Esophagus muscularis mucosa (tissue), 3 donors: Measurements from ENCODE around the gene UGDH.

ENCODE experiments used
- POLR2A ChIP-seq: fragments of 450-650 bp; IDR thresholded peaks from one replicate; pipeline ENCODE4 v1.6.1; 2017; ENCODE audit warnings: antibody characterized with exemption, moderate library complexity, mild to moderate bottlenecking, low read depth
- TF ChIP-seq, protein P1 (sequence below), 3 experiments: fragments of 200-600 bp in 2 of 3; fragments of 450-650 bp in 1 of 3; sonication (generic) in 2 of 3; IDR thresholded peaks; one replicate each; pipeline ENCODE4 v1.5.1; 2017 to 2019; ENCODE audit warnings: antibody characterized with exemption in 3 of 3, mild to moderate bottlenecking in 2 of 3, moderate library complexity in 1 of 3

DNA sequence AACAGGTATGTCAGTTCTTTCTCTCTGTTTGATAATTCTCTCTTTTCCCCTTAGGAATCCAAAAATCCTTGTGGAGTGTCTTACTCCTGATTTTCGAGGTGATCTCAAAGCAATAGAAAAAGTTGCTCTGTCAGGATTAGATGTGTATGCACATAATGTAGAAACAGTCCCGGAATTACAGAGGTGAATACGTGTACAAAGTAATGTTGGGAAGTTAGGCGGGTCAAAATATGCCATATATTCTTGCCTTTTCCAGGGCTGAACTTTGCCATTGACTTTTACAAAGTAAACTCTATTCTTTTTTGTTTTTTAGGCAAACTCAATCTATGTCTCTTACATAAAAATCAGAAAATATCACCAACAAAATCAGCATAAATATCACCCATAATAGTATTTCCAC is 59.8 kb downstream of the UGDH start:
- TF ChIP-seq, protein P1, sequence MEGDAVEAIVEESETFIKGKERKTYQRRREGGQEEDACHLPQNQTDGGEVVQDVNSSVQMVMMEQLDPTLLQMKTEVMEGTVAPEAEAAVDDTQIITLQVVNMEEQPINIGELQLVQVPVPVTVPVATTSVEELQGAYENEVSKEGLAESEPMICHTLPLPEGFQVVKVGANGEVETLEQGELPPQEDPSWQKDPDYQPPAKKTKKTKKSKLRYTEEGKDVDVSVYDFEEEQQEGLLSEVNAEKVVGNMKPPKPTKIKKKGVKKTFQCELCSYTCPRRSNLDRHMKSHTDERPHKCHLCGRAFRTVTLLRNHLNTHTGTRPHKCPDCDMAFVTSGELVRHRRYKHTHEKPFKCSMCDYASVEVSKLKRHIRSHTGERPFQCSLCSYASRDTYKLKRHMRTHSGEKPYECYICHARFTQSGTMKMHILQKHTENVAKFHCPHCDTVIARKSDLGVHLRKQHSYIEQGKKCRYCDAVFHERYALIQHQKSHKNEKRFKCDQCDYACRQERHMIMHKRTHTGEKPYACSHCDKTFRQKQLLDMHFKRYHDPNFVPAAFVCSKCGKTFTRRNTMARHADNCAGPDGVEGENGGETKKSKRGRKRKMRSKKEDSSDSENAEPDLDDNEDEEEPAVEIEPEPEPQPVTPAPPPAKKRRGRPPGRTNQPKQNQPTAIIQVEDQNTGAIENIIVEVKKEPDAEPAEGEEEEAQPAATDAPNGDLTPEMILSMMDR (IDR thresholded peaks at IDR 0.05) = no peak
- TF ChIP-seq POLR2A = no peak
